Measurements from ENCODE around the gene PROK1. TPM values are rescaled to one million over a fixed set of nuclear protein-coding genes. Genes with fewer than 3 reads are reported as not detected.

PROK1 gene
- polyA plus RNA-seq, 2 of the 4 experiments (the other 2 are of a cell fraction) = not detected

DNA sequence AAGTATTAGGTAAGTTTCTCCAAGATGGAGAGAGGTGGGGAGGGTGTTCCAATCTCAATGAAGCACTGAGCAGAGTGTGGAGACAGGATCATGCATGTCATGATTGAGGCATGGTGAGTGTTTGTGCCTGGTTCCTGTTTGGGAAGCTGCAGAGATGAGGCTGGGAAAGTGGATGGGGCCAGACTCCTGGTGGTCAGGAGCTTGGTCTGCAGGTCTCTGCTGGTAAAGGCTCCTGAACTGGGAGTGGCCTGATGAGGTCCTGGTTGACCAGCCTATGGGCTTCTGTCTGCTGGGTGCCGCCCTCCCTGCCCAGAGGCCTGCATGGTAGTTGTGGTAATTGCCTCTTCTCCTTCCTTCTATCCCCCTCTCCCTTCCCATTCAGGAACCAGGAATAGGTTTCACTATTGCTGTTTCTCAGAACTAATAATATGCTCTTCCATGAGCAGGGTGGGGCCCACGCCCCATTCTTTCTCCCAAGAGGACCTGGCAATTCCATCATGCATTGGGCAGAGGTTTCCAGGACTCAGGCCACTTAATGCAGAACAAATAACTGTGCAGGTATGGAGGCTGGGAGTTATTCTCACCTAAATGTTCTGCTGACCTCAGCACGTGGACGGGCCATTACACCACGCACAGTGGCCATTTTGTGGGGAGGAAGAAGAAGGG lies 24.5 kb downstream of the PROK1 start:
- DNase-seq (ENCODE audit: low read depth in 1 of 2, low spot score in 1 of 2) (peak in 1 of 2 experiments; percentile 22), ATAC-seq (peak; percentile 39 to 69; a peak in 3 of 6 replicates), FAIRE-seq (no peak)
- CTCF ChIA-PET = interaction anchor here (1.5 to 6.2 kb wide), 4 partner anchors 11 to 21 kb away, joined by 5 to 34 read pairs (median 24); no protein-coding TSS in a partner anchor
- no peak overlapping the region for H3K4me2 ChIP-seq
- no peaks in the 10 kb centered on the region for H3K9me3 ChIP-seq
- WGBS (ENCODE audit: missing lambda C conversion rate) = 98% methylated on average over 5 of the region's 5 CpGs
- H3K4me3 ChIP-seq = no peak overlapping the region
- TF ChIP-seq JUN (IDR thresholded peaks at IDR 0.05) = no peak
- TF ChIP-seq HOXB5 (CRISPR knock-in tag; IDR thresholded peaks at IDR 0.05) = no peak
- TF ChIP-seq KDM1A (IDR thresholded peaks at IDR 0.05; ENCODE audit: low read depth) = no peak
- TF ChIP-seq MAZ (IDR thresholded peaks at IDR 0.05; ENCODE audit: borderline replicate concordance, low read depth, low read length) = no peak
- no peak for TF ChIP-seq FOXS1 (CRISPR knock-in tag; IDR thresholded peaks at IDR 0.05)
- no peak for TF ChIP-seq POLR2A (IDR thresholded peaks at IDR 0.05; ENCODE audit: low read length)
- TF ChIP-seq EP300 (IDR thresholded peaks at IDR 0.05) = no peak
- TF ChIP-seq MYC (IDR thresholded peaks at IDR 0.05; ENCODE audit: borderline replicate concordance, low read length) = no peak
- TF ChIP-seq MAFK (IDR thresholded peaks at IDR 0.05; ENCODE audit: partially characterized antibody) = no peak
- TF ChIP-seq, protein P1, sequence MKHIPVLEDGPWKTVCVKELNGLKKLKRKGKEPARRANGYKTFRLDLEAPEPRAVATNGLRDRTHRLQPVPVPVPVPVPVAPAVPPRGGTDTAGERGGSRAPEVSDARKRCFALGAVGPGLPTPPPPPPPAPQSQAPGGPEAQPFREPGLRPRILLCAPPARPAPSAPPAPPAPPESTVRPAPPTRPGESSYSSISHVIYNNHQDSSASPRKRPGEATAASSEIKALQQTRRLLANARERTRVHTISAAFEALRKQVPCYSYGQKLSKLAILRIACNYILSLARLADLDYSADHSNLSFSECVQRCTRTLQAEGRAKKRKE (CRISPR knock-in tag; IDR thresholded peaks at IDR 0.05; ENCODE audit: low read depth) = no peak
- no peak for TF ChIP-seq CBX2 (IDR thresholded peaks at IDR 0.05; ENCODE audit: borderline replicate concordance, low read depth)
- TF ChIP-seq ZSCAN20 (CRISPR knock-in tag; IDR thresholded peaks at IDR 0.05) = no peak
- TF ChIP-seq NPAS2 (CRISPR knock-in tag; IDR thresholded peaks at IDR 0.05; ENCODE audit: borderline replicate concordance) = no peak
- POLR2A ChIA-PET = no interaction called here
- H3K4me1 ChIP-seq = peaks cover 32% of the 10 kb centered on the region
- H3K27ac ChIP-seq = peak overlapping the region in 1 of 2 experiments; percentile 82; a peak in 4 of 6 replicates

DNA sequence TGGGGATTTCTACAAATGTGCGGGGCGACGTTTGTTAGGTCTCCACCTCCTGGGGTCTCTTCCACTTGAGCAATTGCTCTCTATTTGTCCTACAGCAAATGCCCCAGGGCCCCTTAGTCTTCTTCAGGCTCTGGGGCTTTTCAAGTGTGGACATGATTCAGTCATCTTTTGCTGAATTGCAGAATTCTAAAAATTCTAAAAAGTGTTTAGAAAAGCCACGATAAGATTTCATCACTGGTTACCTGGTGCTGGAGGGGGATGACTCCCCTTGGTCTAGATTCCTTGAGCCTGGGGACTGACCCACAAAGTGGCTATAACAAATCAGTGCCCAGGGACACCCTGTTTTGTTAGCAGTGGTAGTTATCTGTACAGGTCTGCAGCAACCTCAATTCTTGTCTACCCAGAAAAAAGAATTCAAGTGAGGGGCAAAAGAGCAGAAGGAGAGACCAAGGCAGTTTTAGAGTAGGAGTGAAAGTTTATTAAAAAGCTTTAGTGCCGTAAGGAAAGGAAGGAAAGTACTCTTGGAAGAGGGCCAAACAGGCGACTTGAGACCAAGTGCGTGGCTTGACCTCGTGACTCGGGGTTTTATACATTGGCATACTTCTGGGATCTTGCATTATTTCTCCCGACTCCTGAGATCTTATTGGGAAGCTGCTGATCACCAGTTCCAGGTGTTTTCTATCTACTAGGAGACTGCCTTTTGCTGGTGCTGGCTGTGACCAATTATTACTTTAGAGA lies 25.2 kb downstream of the PROK1 start:
- no peak for TF ChIP-seq RNF2 (IDR thresholded peaks at IDR 0.05; ENCODE audit: borderline replicate concordance, low read depth)
- TF ChIP-seq TFCP2L1 (CRISPR knock-in tag; IDR thresholded peaks at IDR 0.05) = no peak
- TF ChIP-seq HOXA7 (CRISPR knock-in tag; IDR thresholded peaks at IDR 0.05) = no peak
- no peak for TF ChIP-seq FOSL2 (IDR thresholded peaks at IDR 0.05)
- TF ChIP-seq FOSL2 (CRISPR knock-in tag; IDR thresholded peaks at IDR 0.05) = no peak
- no peak for TF ChIP-seq CBX8 (IDR thresholded peaks at IDR 0.05)
- no peak for TF ChIP-seq SMC3 (IDR thresholded peaks at IDR 0.05)
- no peak for TF ChIP-seq EHF (CRISPR knock-in tag; IDR thresholded peaks at IDR 0.05)
- no peak for TF ChIP-seq SREBF2 (IDR thresholded peaks at IDR 0.05)
- no peak for TF ChIP-seq NPAS2 (CRISPR knock-in tag; IDR thresholded peaks at IDR 0.05; ENCODE audit: borderline replicate concordance)
- no peak for TF ChIP-seq HEYL (CRISPR knock-in tag; IDR thresholded peaks at IDR 0.05)
- TF ChIP-seq HOXB5 (CRISPR knock-in tag; IDR thresholded peaks at IDR 0.05) = no peak
- no peak for TF ChIP-seq RARB (CRISPR knock-in tag; IDR thresholded peaks at IDR 0.05)
- no peak for TF ChIP-seq BHLHE40 (IDR thresholded peaks at IDR 0.05; ENCODE audit: low read depth, low read length)
- ChIA-PET CTCF (interaction anchor here (1.5 to 6.2 kb wide), 5 partner anchors 11 to 359 kb away, joined by 3 to 34 read pairs (median 5); no protein-coding TSS in a partner anchor), POLR2A (no interaction called here)
- FAIRE-seq (no peak), DNase-seq (ENCODE audit: low read depth in 1 of 2, low spot score in 1 of 2) (no peak), ATAC-seq (no peak)
- no peak overlapping the region for H3K4me3 ChIP-seq
- H3K9me3 ChIP-seq = no peaks in the 10 kb centered on the region
- WGBS (ENCODE audit: missing lambda C conversion rate) = 71% methylated on average over 10 of the region's 10 CpGs
- H3K27ac ChIP-seq = peak overlapping the region; percentile 47 to 82; a peak in 5 of 6 replicates
- peaks cover 32% of the 10 kb centered on the region for H3K4me1 ChIP-seq
- H3K4me2 ChIP-seq = peak overlapping the region; percentile 62
